BE2C (cell line): ENCODE data around the gene TEK.

ENCODE experiments used
- DNase-seq: peaks from one replicate; pipeline ENCODE4 v3.0.0-alpha.2; 2020
- H3K27me3 ChIP-seq: fragments of 250-450 bp; sonication (Bioruptor Pico); 2 replicates; pipeline ENCODE4 v1.5.1; 2020; ENCODE audit warnings: mild to moderate bottlenecking
- H3K36me3 ChIP-seq: fragments of 250-450 bp; sonication (Bioruptor Pico); 2 replicates; pipeline ENCODE4 v1.5.1; 2020; ENCODE audit warnings: mild to moderate bottlenecking
- H3K4me1 ChIP-seq: fragments of 250-450 bp; sonication (Bioruptor Pico); 2 replicates; pipeline ENCODE4 v1.5.1; 2020
- H3K4me3 ChIP-seq: 2 replicates; pipeline ENCODE4 v1.5.1; 2011; ENCODE audit warnings: low read depth, low read length
- H3K9me3 ChIP-seq: fragments of 250-450 bp; sonication (Bioruptor Pico); 2 replicates; pipeline ENCODE4 v1.5.1; 2020
- CTCF ChIP-seq: IDR thresholded peaks from 2 replicates; pipeline ENCODE4 v1.5.1; 2012; ENCODE audit warnings: mild to moderate bottlenecking, low read depth, low read length

The TEK gene

GRCh38 chr9:27151693-27152404 is 42.8 kb downstream of the TEK start:
- Histone ChIP-seq H3K9me3 (no peaks in the 10 kb centered on the region), H3K4me1 (no peaks in the 10 kb centered on the region), H3K36me3 (no peaks in the 10 kb centered on the region), H3K4me3 (no peak overlapping the region), H3K27me3 (no peaks in the 10 kb centered on the region)
- no peak for TF ChIP-seq CTCF
- DNase-seq, result no peak

- no peak for TF ChIP-seq CTCF
- H3K36me3 ChIP-seq, result no peaks in the 10 kb centered on the region
- no peak for DNase-seq
- H3K4me1 ChIP-seq, result no peaks in the 10 kb centered on the region
- H3K9me3 ChIP-seq, result no peaks in the 10 kb centered on the region
- H3K27me3 ChIP-seq, result no peaks in the 10 kb centered on the region
- no peak overlapping the region for H3K4me3 ChIP-seq
Measured at GRCh38 chr9:27152405-27152718, 43.3 kb downstream of the TEK start.

GRCh38 chr9:27154908-27155307 is 45.9 kb downstream of the TEK start:
- no peaks in the 10 kb centered on the region for H3K4me1 ChIP-seq
- no peak for DNase-seq

GRCh38 chr9:27157097-27157496 is 48.1 kb downstream of the TEK start:
- Histone ChIP-seq H3K9me3 (no peaks in the 10 kb centered on the region), H3K36me3 (no peaks in the 10 kb centered on the region), H3K27me3 (no peaks in the 10 kb centered on the region), H3K4me3 (no peak overlapping the region), H3K4me1 (no peaks in the 10 kb centered on the region)
- no peak for TF ChIP-seq CTCF
- no peak for DNase-seq

More at GRCh38 chr9:27154908-27155307, 45.9 kb downstream of the TEK start:
- H3K27me3 ChIP-seq, result no peaks in the 10 kb centered on the region
- no peaks in the 10 kb centered on the region for H3K36me3 ChIP-seq
- no peak for TF ChIP-seq CTCF
- H3K9me3 ChIP-seq, result no peaks in the 10 kb centered on the region
- H3K4me3 ChIP-seq, result no peak overlapping the region

GRCh38 chr9:27157736-27158135 is 48.7 kb downstream of the TEK start:
- DNase-seq, result no peak
- no peaks in the 10 kb centered on the region for H3K4me1 ChIP-seq
- H3K36me3 ChIP-seq, result no peaks in the 10 kb centered on the region
- no peaks in the 10 kb centered on the region for H3K9me3 ChIP-seq
- no peaks in the 10 kb centered on the region for H3K27me3 ChIP-seq
- no peak for TF ChIP-seq CTCF
- no peak overlapping the region for H3K4me3 ChIP-seq

GRCh38 chr9:27160636-27161035 is 51.6 kb downstream of the TEK start:
- no peak for DNase-seq
- TF ChIP-seq CTCF, result no peak
- Histone ChIP-seq H3K36me3 (no peaks in the 10 kb centered on the region), H3K9me3 (no peaks in the 10 kb centered on the region), H3K4me1 (no peaks in the 10 kb centered on the region), H3K4me3 (no peak overlapping the region), H3K27me3 (no peaks in the 10 kb centered on the region)
